AG09319 (cell line): ENCODE measurements around the gene SUSD4.

Source experiments
- DNase-seq: peaks from one replicate; pipeline ENCODE4 v3.0.0-alpha.2; 2010; ENCODE audit warnings: low read depth; ENCODE audit errors: extremely low read depth
- TF ChIP-seq, protein P1 (sequence below): IDR thresholded peaks from 2 replicates; pipeline ENCODE4 v1.5.1; 2011; ENCODE audit warnings: low read depth, mild to moderate bottlenecking, inconsistent platforms, low read length, moderate library complexity

Gene SUSD4

DNA sequence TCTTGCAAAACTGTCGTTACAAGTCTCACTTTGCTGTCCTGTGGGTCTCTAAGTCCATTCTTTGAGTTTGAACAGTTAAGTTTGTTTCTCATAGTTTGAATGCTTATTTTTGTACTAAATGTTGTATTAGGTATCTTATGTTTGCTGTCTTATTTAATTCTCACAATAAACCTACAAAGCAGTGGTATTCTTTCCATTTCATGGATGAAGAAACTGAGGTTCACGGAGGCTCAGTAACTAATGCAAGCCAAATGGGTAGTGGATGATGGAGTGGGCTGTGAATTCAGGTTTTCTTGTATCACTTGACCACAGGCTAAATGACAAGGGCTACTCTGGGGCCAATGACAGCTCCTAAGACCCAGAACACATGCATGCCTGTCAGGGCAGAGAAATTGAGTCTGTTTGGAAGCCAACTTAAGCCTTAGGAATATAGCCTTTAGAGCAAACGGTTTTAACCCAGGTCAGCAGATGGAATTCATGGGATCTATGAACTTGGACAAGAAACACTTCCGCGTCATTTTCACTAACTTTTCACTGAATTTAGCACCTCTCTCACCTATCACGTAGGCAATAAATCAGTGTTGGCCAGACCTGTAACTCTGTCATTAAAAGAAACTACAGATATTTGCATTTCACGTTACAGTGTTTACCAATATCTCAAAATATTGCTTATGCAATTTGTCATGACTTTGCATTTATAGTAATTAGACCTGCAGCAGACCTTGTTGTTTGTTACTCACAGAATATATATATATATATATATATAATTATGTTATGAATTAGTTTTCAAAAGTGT, 153.8 kb downstream of the SUSD4 start:
- TF ChIP-seq, protein P1, sequence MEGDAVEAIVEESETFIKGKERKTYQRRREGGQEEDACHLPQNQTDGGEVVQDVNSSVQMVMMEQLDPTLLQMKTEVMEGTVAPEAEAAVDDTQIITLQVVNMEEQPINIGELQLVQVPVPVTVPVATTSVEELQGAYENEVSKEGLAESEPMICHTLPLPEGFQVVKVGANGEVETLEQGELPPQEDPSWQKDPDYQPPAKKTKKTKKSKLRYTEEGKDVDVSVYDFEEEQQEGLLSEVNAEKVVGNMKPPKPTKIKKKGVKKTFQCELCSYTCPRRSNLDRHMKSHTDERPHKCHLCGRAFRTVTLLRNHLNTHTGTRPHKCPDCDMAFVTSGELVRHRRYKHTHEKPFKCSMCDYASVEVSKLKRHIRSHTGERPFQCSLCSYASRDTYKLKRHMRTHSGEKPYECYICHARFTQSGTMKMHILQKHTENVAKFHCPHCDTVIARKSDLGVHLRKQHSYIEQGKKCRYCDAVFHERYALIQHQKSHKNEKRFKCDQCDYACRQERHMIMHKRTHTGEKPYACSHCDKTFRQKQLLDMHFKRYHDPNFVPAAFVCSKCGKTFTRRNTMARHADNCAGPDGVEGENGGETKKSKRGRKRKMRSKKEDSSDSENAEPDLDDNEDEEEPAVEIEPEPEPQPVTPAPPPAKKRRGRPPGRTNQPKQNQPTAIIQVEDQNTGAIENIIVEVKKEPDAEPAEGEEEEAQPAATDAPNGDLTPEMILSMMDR = no peak

DNA sequence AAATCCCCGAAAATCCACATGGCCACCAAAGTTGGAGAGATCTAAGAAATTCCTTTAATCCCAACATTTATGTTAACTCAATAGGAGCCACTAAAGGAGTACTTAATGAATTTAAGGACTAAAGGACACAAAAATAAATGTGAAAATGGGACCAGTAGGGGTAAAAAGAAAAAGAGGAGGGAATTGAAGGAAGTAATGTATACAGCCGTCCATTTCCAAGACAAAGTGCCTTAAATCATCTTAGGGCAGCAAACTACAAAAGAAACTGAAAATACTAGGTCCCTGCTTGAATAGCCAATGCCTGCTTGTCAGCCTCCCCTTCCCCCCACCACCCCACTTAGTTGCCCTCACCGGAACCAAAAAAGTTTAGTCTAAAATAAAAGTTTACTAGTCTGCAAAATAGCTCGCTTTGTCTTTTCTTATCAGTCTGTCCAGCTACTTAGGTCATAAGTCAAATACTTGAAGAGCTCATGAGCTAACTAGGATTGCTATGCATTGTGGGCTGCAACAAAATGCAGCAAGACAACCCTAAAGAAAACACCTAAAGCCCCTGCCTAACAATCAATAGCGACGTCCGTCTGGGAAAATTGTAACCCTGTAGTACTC, 154.6 kb downstream of the SUSD4 start:
- TF ChIP-seq, protein P1 = no peak

More for the DNA sequence above, 153.8 kb downstream of the SUSD4 start:
- DNase-seq = no peak

DNA sequence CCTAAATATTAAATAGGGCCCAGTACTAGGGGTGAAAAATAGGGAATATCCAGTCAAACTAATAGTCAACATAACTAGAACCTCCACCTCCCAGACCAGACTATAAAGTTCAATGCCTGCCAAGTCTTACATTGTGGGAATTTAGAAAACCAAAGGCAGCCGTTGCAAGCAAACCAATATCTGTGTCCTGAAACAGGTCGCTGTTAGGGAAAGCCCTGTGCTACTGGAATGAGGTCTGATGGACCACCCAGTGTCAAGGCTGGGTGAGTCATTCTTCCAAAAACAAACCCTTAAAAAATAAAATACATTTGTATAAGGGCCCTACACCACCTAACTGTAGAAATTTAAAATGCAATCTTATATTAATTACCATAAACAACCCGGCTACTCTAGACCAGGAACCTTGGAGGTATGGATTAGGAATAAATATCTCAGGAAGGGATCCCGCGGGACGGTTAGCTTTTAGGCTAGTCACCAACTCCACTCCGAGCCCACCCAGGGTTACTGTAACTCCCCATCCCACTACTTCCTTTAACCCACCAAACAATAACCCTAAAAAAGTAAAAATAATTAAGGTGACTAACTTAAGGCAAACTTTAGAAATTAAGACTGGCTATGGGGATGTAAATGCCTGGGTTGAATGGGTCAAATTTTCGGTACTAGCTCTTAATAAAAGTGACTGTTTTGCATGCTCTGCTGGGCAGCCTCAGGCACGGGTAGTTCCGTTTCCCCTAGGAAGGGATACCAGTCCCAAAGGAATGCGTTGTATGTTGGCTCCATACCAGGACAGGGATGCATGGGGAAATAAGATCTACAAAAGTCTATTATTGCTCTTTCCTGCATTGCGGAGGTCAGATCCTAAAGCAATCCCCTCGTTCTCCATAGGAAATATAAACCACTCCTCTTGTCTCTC, 155.6 kb downstream of the SUSD4 start:
- DNase-seq = no peak
- TF ChIP-seq, protein P1 = no peak

More for the DNA sequence above, 154.6 kb downstream of the SUSD4 start:
- no peak for DNase-seq

DNA sequence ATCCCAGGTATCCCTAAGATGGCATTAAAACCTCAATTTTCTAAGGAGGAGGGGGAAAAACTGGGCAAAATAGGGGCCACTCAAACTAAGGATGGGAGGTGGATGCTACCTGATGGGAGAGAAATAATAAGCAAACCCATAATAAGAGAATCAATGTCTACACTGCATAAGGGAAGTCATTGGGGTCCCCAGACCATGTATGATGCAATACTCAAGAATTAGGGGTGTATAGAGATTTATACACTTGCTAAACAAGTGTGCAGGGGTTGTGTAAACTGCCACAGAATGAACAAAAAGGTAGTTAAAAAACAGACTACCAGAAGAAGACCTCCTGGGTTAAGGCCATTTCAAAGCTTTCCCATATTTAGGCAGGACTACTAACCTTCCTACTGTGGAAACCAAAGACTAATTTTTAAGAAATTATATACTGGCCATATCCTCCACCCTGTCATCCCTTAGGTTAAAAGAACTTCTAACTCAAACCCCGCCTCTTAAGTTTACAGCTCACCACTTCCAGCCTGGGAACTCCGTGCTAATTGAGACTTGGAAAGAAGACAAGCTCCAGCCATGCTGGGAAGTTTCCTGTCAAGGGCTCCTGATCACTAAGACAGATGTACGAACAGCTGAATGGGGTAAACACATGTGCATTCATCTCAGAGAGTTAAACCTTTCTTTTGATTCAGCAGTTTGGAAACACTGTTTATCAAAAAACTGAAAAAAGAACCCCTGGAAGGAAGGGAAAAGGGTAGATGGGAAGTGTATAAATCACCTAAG, 156.5 kb downstream of the SUSD4 start:
- TF ChIP-seq, protein P1 = no peak
- DNase-seq = no peak

DNA sequence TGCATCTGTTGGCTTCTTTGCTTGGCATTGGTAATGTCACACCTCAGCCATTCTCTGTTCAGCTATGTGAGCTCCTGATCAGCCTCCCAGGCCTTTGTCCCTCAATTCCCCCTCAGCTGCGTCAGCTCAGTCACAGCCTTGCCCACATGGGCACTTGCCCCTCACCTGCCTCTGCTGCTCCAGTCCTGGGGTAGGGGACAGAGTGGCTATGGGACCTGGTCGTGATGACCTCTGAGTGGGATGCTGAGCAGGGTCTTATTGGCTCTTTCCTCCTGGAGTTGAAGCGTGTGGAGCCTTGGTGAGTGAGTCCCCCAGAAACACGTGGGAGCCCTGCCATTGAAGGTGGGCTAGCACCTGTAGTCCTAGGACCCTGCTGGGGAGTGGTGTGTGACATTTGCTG, 159.6 kb downstream of the SUSD4 start:
- TF ChIP-seq, protein P1 = no peak
- no peak for DNase-seq

DNA sequence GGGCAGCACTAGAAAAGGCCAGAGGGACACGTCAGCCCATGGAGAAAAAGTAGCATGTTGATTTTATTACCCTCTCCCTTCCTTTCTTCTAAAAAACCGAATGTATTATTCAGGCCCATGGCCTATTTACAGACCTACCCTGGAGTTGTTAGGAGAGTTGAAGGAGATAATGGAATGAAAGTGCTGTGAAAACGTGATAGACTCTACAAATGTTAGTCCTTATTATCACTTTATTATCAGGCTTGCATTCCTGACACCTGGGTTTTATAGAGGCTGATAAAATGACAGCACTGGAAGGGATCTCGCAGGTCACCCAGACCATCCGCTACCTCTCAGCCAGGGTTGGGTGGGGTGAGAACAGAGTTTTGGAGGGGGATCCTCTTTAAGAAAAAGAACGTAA, 160.3 kb downstream of the SUSD4 start:
- DNase-seq = no peak
- TF ChIP-seq, protein P1 = no peak
